Posterior cingulate gyrus (tissue), 11 donors: ENCODE data around the gene TPD52L2.
"Not testable (repeated sequence)": the region's sequence is repeated elsewhere in the genome, so short reads cannot be mapped to it uniquely, and the experiment has no call there.

Experiments used
- DNase-seq, 10 donors: peaks; one replicate each; pipeline versions ENCODE4 v3.0.0 to v3.0.0-alpha.2; 2020 to 2021; ENCODE audit warnings: mixed read lengths in 3 of 10
- intact Hi-C: fragments of 100-400 bp; cut with DNase I; formaldehyde crosslinking; loops from one replicate; pipeline ENCODE4 v1.15.1; 2023

The TPD52L2 gene

DNA sequence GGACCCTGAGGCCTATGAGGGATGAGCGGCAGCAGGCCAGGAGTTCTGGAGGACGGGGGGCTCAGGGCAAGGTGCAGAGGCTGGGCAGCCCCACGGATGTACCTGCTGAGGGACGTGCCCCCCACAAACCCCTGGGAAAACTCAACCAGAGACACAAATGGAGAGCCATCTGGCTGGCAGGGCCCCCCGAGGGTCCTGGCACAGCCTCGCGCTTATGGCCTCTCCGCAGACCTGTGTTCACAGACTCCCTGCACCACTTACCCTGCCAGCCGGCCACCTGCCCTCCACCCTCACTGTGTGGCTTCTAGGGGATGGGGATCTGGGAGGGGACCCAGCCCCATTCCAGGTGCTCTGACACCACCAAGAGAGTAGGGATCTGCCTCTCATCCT is 30.6 kb upstream of the TPD52L2 start:
- DNase-seq: no peak
- intact Hi-C loops: no loop called here

DNA sequence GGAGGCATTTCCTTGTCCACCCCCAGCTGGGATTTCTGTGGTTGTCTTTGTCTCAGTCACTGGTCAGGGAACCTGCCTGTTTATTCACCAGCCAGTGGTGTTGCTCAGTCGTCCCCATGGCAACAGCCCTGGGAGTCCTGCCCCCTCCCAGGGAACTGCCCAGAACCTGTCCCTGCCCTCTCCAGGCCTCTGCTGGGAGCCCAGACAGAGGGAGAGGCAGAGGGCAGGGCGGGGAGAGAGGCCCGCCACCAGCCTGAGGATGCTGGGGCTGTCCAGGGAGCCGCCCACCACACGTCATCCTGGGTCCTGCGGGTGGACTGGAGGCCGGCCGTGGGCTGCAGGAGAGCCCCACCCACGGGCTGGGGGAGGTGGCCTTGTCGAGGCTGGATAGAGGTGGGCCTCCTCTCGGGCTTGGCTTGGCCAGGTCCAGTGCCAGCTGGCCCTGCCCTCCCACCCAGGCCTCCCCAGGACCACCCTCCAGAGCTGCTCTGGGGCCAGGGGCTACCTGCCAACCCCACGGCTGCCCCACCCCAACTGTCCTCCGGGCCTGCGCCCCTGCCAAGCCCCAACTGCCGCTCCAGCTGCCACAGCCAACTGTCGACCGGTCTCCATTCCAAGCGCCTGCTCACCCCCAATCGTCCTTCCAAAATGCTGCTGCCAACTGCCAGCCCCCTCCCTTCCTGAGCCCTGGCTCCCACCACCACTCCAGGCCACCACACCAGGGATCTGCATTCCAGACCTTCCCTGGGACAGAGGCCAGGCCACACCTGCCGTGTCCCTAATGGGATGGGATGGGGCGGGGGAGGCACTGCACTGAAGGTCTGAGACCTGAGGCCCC is 29.8 kb upstream of the TPD52L2 start:
- peak in 9 of 10 donors; percentile 29 to 94 (median 62) for DNase-seq
- intact Hi-C loops: no loop called here

DNA sequence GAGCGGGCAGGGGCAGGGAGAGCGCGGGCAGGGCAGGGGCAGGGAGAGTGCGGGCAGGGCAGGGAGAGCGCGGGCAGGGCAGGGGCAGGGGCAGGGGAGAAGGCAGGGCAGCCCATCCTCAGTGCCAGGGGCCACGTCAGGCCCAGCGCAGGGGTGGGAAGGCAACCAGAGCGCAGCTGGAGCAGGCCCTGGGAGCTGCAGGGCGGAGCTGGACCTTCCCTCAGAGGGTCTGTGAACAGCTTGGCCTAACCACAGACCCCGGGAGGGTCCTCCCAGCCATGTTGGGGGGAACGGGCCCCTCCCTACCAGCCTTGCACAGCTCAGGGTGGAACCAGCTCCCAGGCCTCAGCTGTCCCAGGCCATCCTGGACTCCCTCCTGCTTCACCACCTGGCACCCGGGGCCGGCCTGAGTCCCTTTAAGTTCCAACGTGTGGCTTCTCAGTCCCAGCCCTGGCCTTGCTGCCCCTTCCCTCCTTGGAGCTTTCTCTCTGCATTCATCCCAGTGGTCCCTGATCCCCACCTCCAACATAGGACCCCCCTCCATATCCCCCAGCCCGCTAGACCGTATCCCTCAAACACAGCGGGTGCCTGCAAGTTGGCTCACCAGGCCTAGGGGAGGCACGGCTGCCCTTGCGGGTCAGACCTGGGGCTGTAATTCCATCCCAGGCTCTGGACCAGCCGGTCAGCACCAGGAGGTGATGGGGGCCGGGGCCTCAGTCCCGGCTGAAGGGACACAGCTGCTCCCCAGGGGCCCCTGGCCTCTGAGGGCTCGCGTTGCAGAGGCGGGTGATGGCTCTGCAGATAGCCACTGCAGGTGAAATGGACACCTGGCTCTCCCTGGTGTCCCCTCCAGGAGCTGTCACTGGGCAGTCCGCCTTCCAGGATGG is 28.4 kb upstream of the TPD52L2 start:
- no peak for DNase-seq

DNA sequence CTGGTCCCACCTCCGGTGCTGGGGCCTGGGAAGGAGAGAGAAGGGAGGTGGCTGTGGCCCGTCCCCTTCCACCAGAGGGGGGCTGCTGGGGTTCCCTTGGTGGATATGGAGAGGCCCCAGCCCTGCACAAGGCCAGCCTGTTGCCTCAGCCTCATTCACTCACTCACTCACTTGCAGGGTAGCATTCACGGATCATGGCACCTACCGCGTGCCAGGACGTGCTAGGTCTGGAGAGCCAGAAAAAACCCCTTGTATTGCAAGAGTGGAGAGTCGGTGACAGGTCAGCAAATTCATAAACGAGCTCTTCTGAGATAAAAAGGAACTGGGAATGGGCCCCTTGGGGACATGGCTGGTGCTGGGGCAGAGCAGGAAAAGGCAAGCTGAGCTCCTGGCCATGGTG is 27.6 kb upstream of the TPD52L2 start:
- intact Hi-C loops: no loop called here
- peak in 1 of 10 donors; percentile 75 for DNase-seq

More for the DNA sequence above, 28.4 kb upstream of the TPD52L2 start:
- intact Hi-C loops: no loop called here

DNA sequence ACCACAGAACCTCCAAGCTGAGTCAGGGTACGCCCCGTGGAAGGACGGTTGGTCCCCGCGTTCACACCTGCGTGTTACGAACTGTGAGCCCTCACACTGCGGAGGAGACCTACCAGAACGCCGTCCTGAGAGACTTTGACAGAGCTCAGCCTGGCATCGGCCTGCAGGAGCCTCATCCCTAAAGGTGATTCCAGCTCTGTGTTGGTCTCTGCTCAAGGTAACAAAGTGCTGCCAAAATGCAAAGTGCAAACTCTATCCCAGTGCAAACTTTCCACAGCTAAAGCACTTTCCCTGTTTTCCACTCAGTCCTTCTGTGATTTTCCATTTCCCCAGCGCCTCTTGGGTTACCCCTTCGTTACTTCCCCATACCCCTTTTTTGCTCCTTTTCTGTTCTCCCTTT is 25.4 kb upstream of the TPD52L2 start:
- intact Hi-C loops: no loop called here
- DNase-seq: no peak

DNA sequence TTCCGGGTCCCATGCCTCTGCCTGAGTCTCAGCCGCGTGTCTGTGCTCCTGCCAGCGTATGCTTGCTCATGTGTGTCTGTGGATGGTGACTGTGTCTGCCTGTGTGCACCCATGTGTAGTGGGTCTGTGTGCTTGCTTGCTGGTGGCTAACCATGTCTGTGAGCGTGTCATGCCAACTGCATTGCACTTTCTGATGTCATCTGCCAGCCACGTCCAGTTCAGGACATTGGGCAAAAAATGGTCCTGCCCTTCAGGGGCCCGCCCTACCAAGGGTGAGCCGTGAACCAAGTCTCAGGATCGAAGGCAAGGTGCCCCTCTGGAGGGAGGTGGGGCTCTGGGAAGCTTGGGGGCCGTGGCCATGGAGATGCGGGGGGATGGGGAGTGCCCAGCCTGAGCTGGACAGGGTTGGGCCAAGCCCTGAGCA is 24.7 kb upstream of the TPD52L2 start:
- intact Hi-C loops: no loop called here
- no peak for DNase-seq

DNA sequence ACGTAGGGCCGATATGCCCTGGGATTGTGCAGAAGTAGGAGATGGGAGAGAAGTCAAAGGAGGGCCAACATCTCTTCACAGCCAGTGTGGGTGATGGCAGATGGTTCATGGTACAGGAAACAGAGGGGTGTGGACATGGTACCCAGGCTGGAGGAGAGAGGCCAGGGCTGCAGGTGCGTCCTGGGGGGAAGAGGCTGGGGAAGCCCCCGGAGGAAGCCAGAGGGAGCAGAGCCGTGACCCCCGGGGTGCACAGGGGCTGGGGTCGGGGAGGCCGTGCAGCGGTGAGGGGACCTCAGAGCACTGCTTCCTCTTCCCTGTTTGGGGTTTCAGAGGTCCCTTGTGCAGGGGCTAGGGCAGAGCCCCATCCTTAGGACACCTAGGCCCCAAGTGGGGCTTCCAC is 22.8 kb upstream of the TPD52L2 start:
- DNase-seq: no peak
- intact Hi-C loops: no loop called here

DNA sequence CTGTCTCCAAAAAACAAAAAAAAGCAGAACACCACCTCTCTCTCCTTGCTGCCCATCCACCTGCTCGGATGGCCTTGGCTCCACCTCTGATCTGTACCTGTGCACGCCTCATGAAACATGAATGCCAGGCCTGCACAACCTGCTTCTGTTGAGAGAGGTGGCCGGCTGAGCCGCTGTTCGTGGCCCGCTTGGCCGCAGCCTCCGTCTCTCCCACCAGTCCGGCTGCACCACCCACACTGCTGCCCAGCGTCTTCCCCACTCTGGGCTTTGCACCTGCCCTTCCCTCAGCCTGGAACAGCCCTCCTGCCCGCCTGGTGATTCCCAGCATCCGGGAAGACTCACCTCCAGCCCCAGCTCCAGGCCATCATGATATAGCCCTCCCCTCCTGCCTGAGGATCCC is 21.8 kb upstream of the TPD52L2 start:
- no peak for DNase-seq
- intact Hi-C loops: no loop called here

DNA sequence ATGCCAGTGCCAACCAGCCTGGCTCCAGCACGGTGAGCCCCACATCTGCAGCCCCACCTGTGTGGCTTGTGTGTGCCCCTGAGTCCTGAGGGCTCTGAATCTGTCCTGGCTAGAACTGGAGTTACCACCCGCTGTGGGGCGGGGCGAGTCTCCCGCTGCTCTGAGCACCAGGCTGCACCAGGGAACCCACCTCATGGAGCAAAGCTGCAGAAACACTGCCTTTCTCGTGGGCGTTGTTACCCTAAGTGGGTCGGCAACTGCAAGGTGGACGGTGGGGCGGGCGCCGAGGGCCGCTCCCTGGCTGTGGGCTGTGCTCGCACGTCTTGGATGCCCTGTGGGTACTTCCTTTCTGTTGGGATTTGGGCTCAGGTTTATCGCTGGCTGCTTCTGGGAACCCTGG is 21.3 kb upstream of the TPD52L2 start:
- intact Hi-C loops: no loop called here
- DNase-seq: no peak

DNA sequence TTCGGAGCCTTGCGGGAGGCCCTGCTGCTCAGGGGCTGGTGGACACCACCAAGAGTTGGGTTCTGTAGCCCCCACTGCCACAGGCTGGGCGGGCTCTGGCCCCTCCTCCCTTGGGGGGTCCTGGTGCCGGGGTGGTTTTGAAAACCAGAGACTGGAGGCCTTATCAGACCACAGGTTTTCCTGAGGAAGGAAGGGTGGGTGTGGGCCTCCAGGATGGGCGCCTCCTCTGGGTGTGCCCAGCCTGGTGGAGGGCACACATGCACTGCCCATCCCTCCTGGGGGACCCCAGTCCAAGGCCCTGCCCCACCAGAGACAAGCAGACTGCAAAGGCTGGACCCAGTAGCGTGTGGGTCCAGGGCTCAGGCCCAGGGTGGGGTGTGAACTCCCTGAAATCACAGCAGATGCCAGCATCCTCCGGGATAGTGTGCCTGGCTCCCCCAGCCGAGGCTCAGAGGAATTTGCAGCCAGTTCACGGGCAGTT is 20.5 kb upstream of the TPD52L2 start:
- intact Hi-C loops: no loop called here
- DNase-seq: no peak

DNA sequence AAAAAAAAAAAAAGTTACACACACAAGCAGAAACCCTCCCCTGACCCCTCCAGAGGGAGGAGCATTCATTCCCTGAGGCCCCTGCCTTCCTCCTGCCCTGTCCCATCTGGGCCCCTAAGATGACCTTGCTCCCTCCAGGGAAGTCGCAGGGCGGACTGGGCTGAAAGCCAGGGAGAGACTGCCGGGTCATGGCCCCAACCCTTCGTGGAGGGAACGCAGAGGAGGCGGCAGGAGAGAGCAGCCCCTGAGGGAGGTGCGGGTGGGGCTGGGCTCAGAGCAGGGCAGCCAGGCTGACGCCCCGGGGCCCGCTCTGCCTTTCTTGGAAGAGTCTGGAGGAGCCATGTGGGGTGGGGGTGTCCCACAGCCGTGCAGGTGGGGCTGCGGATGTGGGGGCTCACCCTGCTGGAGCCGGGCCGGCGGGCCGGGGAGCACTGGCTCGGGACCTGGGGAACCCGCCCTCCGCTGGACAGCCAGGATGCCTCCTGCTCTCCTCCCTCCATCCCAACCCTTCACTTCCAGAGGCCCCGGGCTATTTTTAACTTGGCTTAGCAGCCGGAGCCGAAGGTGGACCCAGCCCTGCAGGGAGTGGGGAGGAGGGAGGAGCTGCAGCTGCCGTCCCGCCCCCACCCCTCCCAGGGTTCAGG is 18.8 kb upstream of the TPD52L2 start:
- intact Hi-C loops: no loop called here

DNA sequence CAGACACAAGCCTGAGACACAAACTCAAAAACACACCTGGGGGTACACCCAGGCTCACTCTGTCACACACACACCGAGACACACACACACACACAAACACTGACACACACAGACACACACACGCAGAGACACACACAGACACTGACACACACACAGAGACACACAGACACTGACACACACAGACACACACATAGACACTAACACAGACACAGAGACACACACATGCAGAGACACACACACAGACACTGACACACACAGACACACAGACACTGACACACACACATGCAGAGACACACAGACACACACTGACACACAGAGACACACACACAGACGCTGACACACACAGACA is 18.2 kb upstream of the TPD52L2 start:
- intact Hi-C loops: no loop called here
- DNase-seq: no peak

More for the DNA sequence above, 18.8 kb upstream of the TPD52L2 start:
- no peak for DNase-seq

DNA sequence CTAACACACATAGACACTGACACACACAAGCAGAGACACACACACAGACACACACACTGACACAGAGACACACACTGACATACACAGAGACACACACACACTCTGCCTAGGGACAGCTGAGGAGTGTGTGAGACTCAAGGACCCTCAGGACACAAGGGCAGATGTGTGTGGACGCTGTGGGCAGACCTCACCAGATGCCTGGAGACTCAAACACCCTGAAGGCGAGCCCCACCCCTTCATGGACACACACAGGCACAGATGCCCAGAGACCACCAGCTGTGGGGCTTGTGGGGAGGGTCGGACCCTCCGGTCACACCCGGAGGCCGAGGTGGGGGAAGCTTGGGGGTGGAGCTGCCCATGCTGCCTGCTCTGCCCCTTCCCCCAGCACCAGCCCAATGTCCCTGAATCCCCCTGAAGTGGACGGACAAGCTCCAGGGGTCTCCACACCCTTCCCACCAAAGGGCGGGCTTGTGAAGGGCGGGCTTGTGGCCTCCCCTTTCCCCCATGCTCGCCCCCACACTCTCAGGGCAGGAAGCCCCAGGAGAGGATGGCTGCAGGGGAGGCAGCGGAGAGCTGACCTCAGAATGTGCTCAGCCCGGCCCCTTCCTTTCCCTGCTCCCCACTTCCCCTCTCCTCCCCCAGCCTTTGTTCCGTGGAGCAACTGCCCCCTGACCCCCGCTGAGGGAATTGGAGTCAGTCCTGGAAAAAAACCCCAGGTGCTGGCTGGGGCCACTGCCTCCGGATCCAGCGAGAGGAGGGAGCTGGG is 17.6 kb upstream of the TPD52L2 start:
- no peak for DNase-seq
- intact Hi-C loops: no loop called here

DNA sequence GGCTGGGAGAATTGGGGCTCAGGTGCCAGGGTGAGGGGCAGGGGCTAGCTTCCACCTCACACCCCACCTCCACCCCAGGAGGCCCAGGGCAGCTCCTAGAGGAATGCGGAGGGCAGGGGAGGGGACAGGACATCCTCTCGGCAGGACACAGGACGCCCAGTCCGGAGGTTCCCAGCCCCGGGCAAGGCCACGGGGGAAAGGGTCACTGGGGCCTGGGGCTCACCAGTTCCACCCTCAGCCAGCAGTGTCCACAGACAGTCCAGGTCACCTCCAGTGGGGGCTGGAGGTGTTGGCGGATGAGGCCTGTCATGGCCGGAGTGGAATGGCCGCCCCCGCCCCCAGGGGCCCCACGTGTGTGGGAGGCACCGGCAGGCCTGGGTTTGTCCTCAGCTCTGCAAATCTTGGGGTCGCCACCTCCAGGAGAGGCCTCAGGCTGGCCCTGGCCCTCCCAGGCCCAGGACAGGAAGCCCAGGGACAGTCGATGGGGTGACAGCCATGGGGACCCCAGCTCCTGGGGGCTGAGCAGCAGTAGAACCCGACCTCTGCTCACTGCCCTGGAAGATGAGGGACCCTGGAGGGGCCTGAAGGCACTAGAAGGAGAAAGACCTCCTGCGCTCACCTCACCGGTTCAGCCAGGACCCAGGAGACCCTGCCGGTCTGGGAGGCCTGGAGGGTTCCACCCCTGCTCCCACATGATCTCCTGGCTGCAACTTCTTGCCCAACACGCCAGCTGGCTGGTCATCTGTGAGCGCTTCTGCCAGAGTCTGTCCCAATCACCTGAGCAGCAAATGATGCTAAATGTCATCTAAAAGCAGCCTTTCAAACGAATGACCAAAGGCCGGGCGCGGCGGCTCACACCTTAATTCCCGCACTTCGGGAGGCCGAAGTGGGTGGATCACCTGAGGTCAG is 16.8 kb upstream of the TPD52L2 start:
- no peak for DNase-seq
- intact Hi-C loops: no loop called here

DNA sequence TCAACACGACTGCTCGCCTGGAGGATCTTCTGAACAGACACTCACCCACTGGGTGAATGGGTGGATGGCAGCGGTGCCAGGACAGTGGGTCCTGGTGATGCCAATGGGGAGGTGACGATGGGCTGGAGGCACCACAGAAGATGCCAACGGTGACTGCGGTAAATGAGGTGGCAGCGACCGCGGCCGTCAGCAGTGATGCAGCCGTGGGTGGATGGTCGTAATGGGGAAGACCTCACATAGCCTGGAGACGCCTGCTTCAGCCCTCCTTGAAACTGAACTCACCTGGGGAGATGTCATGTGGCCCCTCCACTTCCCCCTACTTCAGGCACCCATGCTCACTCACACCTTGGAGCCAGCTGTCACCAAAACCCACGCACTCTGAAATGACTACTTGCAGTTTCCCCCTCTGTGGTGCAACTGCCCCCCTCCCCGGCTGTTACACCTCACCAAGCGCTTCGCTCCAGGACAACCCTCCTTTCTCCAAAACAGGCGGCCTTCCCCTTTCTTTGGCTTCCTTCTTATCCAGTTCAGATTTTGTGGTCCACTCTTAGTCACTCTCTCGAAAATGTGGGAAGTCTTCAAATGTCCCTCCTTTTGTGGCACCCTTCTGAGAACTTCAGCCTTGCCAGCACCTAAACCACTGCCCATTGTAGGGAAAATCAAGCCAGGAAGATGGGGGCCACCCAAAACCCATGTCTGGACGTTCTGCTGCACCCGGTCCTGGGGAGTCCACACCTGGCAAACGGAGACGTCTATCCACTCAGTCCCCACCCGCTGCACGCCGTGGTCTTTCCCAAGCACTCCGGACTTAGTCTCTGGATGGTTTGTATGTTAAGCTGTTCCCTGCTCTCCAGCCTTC is 14.2 kb upstream of the TPD52L2 start:
- no peak for DNase-seq
- intact Hi-C loops: no loop called here

DNA sequence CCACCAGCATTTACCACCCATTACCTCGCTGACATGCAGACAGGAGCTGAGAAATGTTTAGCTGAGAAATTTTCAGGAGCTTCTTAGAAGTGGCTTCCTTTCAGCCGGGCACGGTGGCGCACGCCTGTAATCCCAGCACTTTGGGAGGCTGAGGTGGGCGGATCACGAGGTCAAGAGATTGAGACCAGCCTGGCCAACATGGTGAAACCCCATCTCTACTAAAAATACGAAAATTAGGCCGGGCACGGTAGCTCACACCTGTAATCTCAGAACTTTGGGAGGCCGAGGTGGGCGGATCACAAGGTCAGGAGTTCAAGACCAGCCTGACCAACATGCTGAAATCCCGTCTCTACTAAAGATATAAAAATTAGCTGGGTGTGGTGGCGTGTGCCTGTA is 13.5 kb upstream of the TPD52L2 start:
- intact Hi-C loops, DNase-seq: not testable (repeated sequence)

DNA sequence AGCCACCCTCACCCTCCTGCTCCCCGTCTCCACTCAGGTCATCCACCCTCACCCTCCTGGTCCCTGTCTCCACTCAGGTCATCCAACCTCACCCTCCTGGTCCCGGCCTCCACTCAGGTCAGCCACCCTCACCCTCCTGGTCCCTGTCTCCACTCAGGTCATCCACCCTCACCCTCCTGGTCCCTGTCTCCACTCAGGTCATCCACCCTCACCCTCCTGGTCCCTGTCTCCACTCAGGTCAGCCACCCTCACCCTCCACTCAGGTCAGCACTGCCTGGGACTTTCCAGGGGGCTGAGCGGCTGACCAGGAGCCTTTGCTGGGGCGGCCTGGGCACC is 11.4 kb upstream of the TPD52L2 start:
- DNase-seq, intact Hi-C loops: not testable (repeated sequence)

DNA sequence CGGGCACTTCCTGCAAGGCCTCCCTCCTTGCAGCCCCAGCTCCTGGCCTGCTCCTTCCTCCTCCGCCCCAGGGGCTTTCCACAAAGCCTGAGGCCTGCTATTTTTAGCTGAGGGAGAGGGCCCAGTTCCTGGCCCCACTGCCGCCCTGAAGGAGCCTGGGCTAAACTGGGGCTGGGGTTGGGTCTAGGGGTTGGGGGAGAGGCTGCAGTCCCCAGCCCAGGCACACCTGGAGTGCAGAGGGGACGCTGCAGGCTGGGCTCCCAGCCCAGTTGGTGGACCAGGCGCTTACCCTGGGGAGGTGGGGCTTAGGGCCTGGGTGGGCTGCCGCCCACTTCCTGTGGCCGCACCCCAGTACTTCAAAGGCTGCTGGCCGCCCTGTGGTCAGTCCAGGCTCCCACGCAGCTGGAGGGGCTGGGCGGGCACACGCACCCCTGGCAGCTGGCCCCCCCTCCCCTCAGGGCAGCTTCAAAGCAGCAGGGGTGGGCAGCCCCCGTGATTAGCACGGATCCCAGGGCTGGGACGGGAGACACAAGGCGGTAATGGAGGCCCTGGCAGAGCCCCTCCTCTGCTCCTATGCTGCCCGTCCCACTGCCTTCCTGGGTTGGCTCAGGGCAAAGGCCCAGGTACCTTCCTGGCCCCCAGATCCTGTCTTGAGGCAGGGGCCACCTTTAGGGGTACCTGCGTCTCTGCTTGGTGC is 10.9 kb upstream of the TPD52L2 start:
- intact Hi-C loops: no loop called here
- no peak for DNase-seq
